OCI-LY1 (cell line): ENCODE measurements around the gene FAM81A.

ENCODE experiments used
- H2AFZ ChIP-seq: fragments of 200-600 bp; sonication (generic), shearing (Covaris generic); 2 replicates; pipeline ENCODE4 v1.6.0; 2014; ENCODE audit warnings: antibody characterized with exemption, mild to moderate bottlenecking, low read length
- H3F3A ChIP-seq: fragments of 200-600 bp; sonication (generic), shearing (Covaris generic); 2 replicates; pipeline ENCODE4 v1.6.0; 2014; ENCODE audit warnings: mild to moderate bottlenecking, antibody characterized with exemption, low read length, moderate library complexity; ENCODE audit not compliant: insufficient read depth
- H3K27ac ChIP-seq: fragments of 200-600 bp; sonication (generic); 2 replicates; pipeline ENCODE4 v1.5.1; 2014; ENCODE audit warnings: low read length, mixed run types, mild to moderate bottlenecking, low read depth; ENCODE audit not compliant: poor library complexity, severe bottlenecking
- H3K27me3 ChIP-seq: fragments of 200-600 bp; sonication (generic); 2 replicates; pipeline ENCODE4 v1.6.0; 2014; ENCODE audit warnings: antibody characterized with exemption, mild to moderate bottlenecking, low read length, moderate library complexity; ENCODE audit not compliant: insufficient read depth
- H3K36me3 ChIP-seq: fragments of 200-600 bp; sonication (generic); 2 replicates; pipeline ENCODE4 v1.6.1; 2014; ENCODE audit warnings: mild to moderate bottlenecking, antibody characterized with exemption, low read length, moderate library complexity, mixed read lengths; ENCODE audit not compliant: insufficient read depth
- H3K4me1 ChIP-seq: fragments of 200-600 bp; sonication (generic); 2 replicates; pipeline ENCODE4 v1.5.1; 2014; ENCODE audit warnings: mild to moderate bottlenecking, low read length, moderate library complexity; ENCODE audit not compliant: insufficient read depth, severe bottlenecking
- H3K4me2 ChIP-seq: fragments of 200-600 bp; sonication (generic), shearing (Covaris generic); 2 replicates; pipeline ENCODE4 v1.6.1; 2014; ENCODE audit warnings: low read length
- H3K4me3 ChIP-seq: fragments of 200-600 bp; sonication (generic); 2 replicates; pipeline ENCODE4 v1.5.1; 2014; ENCODE audit warnings: low read length, low read depth, mild to moderate bottlenecking, mixed read lengths; ENCODE audit not compliant: poor library complexity, severe bottlenecking
- H3K79me2 ChIP-seq: fragments of 200-600 bp; shearing (Covaris generic); 2 replicates; pipeline ENCODE4 v1.6.1; 2016; ENCODE audit warnings: mixed run types, low read length, mixed read lengths; ENCODE audit not compliant: insufficient read depth
- H3K9ac ChIP-seq: fragments of 200-600 bp; sonication (generic), shearing (Covaris generic); 2 replicates; pipeline ENCODE4 v1.6.1; 2014; ENCODE audit warnings: mild to moderate bottlenecking, low read length, mixed read lengths
- H3K9me2 ChIP-seq: fragments of 200-600 bp; sonication (generic), shearing (Covaris generic); 2 replicates; pipeline ENCODE4 v1.6.1; 2014; ENCODE audit warnings: low read depth, mild to moderate bottlenecking, low read length, mixed read lengths
- H3K9me3 ChIP-seq: fragments of 200-600 bp; shearing (Covaris generic); 2 replicates; pipeline ENCODE4 v1.6.1; 2014; ENCODE audit warnings: low read length, mixed read lengths
- H4K20me1 ChIP-seq: fragments of 200-600 bp; sonication (generic), shearing (Covaris generic); 2 replicates; pipeline ENCODE4 v1.6.0; 2016; ENCODE audit warnings: mild to moderate bottlenecking, low read length; ENCODE audit not compliant: insufficient read depth
- EZH2 ChIP-seq: fragments of 200-600 bp; sonication (generic), shearing (Covaris generic); IDR thresholded peaks from 2 replicates; pipeline ENCODE4 v1.8.0; 2017; ENCODE audit warnings: borderline replicate concordance, mixed run types, mild to moderate bottlenecking, antibody characterized with exemption, low read length, moderate library complexity, mixed read lengths
- TF ChIP-seq, protein P1 (sequence below): fragments of 200-600 bp; sonication (generic), shearing (Covaris generic); IDR thresholded peaks from 2 replicates; pipeline ENCODE4 v1.5.1; 2017; ENCODE audit warnings: mild to moderate bottlenecking, antibody characterized with exemption, low read length, moderate library complexity, mixed read lengths

FAM81A gene

GRCh38 chr15:59491062-59491461, 53.1 kb downstream of the FAM81A start:
- TF ChIP-seq EZH2, result no peak
- TF ChIP-seq, protein P1, sequence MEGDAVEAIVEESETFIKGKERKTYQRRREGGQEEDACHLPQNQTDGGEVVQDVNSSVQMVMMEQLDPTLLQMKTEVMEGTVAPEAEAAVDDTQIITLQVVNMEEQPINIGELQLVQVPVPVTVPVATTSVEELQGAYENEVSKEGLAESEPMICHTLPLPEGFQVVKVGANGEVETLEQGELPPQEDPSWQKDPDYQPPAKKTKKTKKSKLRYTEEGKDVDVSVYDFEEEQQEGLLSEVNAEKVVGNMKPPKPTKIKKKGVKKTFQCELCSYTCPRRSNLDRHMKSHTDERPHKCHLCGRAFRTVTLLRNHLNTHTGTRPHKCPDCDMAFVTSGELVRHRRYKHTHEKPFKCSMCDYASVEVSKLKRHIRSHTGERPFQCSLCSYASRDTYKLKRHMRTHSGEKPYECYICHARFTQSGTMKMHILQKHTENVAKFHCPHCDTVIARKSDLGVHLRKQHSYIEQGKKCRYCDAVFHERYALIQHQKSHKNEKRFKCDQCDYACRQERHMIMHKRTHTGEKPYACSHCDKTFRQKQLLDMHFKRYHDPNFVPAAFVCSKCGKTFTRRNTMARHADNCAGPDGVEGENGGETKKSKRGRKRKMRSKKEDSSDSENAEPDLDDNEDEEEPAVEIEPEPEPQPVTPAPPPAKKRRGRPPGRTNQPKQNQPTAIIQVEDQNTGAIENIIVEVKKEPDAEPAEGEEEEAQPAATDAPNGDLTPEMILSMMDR, result no peak
- Histone ChIP-seq H3K4me1 (peaks cover 8% of the 10 kb centered on the region), H3K9me3 (peaks cover 8% of the 10 kb centered on the region; the same call in 1 of the 2 replicates), H3F3A (peaks cover 11% of the 10 kb centered on the region), H3K27ac (peak overlapping the region; percentile 58), H3K4me2 (no peak overlapping the region), H3K36me3 (peaks cover 35% of the 10 kb centered on the region), H3K9me2 (no peaks in the 10 kb centered on the region), H3K79me2 (no peaks in the 10 kb centered on the region), H3K9ac (no peak overlapping the region), H2AFZ (no peak overlapping the region), H3K27me3 (no peaks in the 10 kb centered on the region), H4K20me1 (no peaks in the 10 kb centered on the region), H3K4me3 (no peak overlapping the region)

DNA sequence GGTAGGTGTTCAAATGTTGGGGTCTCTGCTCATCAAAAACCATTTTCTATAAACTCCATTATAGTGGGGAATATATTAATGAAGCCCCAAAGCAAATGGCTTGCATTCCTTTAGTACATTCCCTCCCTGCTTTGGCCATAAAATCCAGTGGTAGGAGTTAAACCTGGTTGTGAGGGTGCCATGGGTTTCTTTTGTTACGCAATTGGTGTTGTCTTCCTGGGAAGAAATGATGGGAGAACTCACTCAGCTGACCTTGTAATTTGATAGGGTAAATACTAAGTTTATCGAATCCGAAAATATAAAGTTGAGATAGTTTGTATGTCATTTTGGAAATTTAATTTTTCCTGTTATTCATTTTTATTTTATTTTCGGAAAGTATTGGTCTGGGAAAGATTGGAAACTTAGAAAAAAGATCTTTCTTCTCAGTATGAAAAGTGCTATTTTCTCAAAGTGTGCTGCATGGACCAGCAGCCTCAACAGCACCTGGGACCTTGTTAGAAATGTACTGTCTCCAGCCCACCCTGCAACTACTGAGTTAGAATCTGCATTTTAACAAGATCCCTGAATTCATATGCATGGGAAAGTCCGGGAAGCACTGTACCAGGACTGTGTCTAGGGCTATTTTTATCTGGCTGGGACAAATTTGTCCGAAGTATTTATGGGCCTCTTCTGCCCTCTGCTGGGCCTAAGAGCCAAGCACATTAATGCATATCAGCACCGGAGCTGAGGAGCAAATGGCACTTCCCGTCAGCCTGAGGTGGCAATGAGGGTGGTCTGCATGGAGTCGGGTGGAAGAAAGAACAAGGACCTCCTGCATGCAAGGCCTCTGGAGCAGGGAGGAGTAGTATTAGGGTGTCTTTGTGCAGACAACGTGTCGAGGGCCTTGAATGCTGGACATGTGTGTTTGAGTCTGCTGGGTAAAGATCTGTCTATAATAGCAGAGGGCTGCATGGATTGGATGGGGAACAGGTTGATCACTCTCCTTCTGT, 54.7 kb downstream of the FAM81A start:
- Histone ChIP-seq H3K9me3 (peaks cover 7% of the 10 kb centered on the region; the same call in 1 of the 2 replicates), H3K27ac (peak overlapping the region; percentile 58), H4K20me1 (no peaks in the 10 kb centered on the region), H3K27me3 (no peaks in the 10 kb centered on the region), H3K9me2 (no peaks in the 10 kb centered on the region), H3K36me3 (peaks cover 27% of the 10 kb centered on the region), H3K4me3 (no peak overlapping the region), H3K4me1 (peaks cover 8% of the 10 kb centered on the region), H2AFZ (no peak overlapping the region), H3K79me2 (no peaks in the 10 kb centered on the region), H3K9ac (no peak overlapping the region; the same call in 1 of the 2 replicates), H3K4me2 (no peak overlapping the region), H3F3A (peaks cover 11% of the 10 kb centered on the region)
- no peak for TF ChIP-seq EZH2
- TF ChIP-seq, protein P1, result peak; percentile 95

DNA sequence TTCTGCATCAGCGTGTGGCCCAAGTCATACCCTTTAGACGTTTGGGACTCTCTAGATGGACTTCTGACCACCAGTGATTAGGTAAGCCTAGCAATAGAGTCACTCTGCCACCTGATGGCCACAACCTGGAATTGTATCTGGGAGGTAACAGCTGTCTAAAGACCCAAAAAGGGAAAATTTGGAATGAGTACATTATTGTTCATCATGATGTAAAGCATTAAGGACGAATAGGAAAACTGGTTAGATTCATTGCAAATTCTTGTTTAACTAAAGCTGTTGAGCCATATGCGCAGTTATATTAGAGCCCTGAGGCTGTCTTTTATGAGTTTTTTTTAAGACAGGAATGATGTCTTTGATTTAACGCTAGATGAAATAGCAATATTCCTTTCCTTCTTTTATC, 63.6 kb downstream of the FAM81A start:
- Histone ChIP-seq H3K4me3 (no peak overlapping the region), H3K9me2 (no peaks in the 10 kb centered on the region), H3K9ac (no peak overlapping the region), H3K27ac (no peak overlapping the region), H4K20me1 (no peaks in the 10 kb centered on the region), H3K9me3 (no peaks in the 10 kb centered on the region), H2AFZ (no peak overlapping the region), H3F3A (no peaks in the 10 kb centered on the region), H3K79me2 (no peaks in the 10 kb centered on the region), H3K4me1 (no peaks in the 10 kb centered on the region), H3K4me2 (no peak overlapping the region), H3K36me3 (peaks cover 31% of the 10 kb centered on the region; the same call in 1 of the 2 replicates), H3K27me3 (no peaks in the 10 kb centered on the region)
- TF ChIP-seq EZH2, result no peak
- TF ChIP-seq, protein P1, result peak; percentile 83
